Neural progenitor cell (in vitro differentiated cells): ENCODE measurements around the gene P2RY6. TPM values are rescaled to one million over a fixed set of nuclear protein-coding genes. Genes with fewer than 3 reads are reported as not detected.

Experiments
- DNase-seq: peaks from one replicate; pipeline ENCODE4 v3.0.0-alpha.2; 2016; ENCODE audit warnings: low spot score
- H2AFZ ChIP-seq: fragments of 200-600 bp; sonication (generic); replicated peaks from 2 replicates; pipeline ENCODE4 v1.6.1; 2016; ENCODE audit warnings: antibody characterized with exemption
- H3F3A ChIP-seq: fragments of 200-600 bp; sonication (generic); 2 replicates; pipeline ENCODE4 v1.6.1; 2016; ENCODE audit warnings: antibody characterized with exemption, low read depth
- H3K27ac ChIP-seq: fragments of 200-600 bp; sonication (generic); 2 replicates; pipeline ENCODE4 v1.5.1; 2016; ENCODE audit warnings: mild to moderate bottlenecking
- H3K27me3 ChIP-seq: fragments of 200-600 bp; sonication (generic); 2 replicates; pipeline ENCODE4 v1.6.1; 2016; ENCODE audit warnings: mild to moderate bottlenecking, moderate library complexity
- H3K36me3 ChIP-seq: fragments of 200-600 bp; sonication (generic); 2 replicates; pipeline ENCODE4 v1.5.1; 2016
- H3K4me1 ChIP-seq: fragments of 200-600 bp; sonication (generic); 2 replicates; pipeline ENCODE4 v1.6.1; 2016; ENCODE audit warnings: mixed run types
- H3K4me2 ChIP-seq: fragments of 200-600 bp; sonication (generic); 2 replicates; pipeline ENCODE4 v1.6.1; 2016
- H3K4me3 ChIP-seq: fragments of 200-600 bp; sonication (generic); 2 replicates; pipeline ENCODE4 v1.5.1; 2016
- H3K79me2 ChIP-seq: fragments of 200-600 bp; sonication (generic); 2 replicates; pipeline ENCODE4 v1.6.1; 2016; ENCODE audit warnings: low read depth
- H3K9ac ChIP-seq: fragments of 200-600 bp; sonication (generic); 2 replicates; pipeline ENCODE4 v1.6.1; 2016
- H3K9me3 ChIP-seq: fragments of 200-600 bp; sonication (generic); 2 replicates; pipeline ENCODE4 v1.5.1; 2016; ENCODE audit warnings: low read depth
- H4K20me1 ChIP-seq: fragments of 200-600 bp; sonication (generic); 2 replicates; pipeline ENCODE4 v1.6.1; 2016; ENCODE audit warnings: low read depth
- H3K27ac Mint-ChIP-seq: 3 replicates; pipeline ENCODE4 v1.8.0; 2021; ENCODE audit warnings: mixed read lengths
- H3K27me3 Mint-ChIP-seq: 2 replicates; pipeline ENCODE4 v1.8.0; 2022; ENCODE audit warnings: low read depth, mild to moderate bottlenecking, inconsistent platforms, moderate library complexity, mixed read lengths; ENCODE audit not compliant: insufficient read depth
- H3K36me3 Mint-ChIP-seq: 3 replicates; pipeline ENCODE4 v1.8.0; 2021; ENCODE audit warnings: mixed read lengths
- H3K4me1 Mint-ChIP-seq: 3 replicates; pipeline ENCODE4 v1.8.0; 2021; ENCODE audit warnings: mixed read lengths
- H3K4me3 Mint-ChIP-seq: 3 replicates; pipeline ENCODE4 v1.8.0; 2021; ENCODE audit warnings: mild to moderate bottlenecking, moderate library complexity, mixed read lengths
- H3K9me3 Mint-ChIP-seq: 3 replicates; pipeline ENCODE4 v1.8.0; 2020; ENCODE audit warnings: mixed read lengths
- CTCF ChIP-seq: fragments of 200-600 bp; sonication (generic); IDR thresholded peaks from 2 replicates; pipeline ENCODE4 v1.5.1; 2017; ENCODE audit warnings: antibody characterized with exemption, mild to moderate bottlenecking
- EZH2 ChIP-seq: fragments of 200-600 bp; sonication (generic); IDR thresholded peaks from 2 replicates; pipeline ENCODE4 v1.6.1; 2017; ENCODE audit warnings: antibody characterized with exemption, mild to moderate bottlenecking, moderate library complexity
- EZH2phosphoT487 ChIP-seq: fragments of 200-600 bp; sonication (generic); IDR thresholded peaks from 2 replicates; pipeline ENCODE4 v1.6.1; 2017; ENCODE audit warnings: antibody characterized with exemption
- total RNA-seq: library from RNA; depleted of rRNA; stranded (reverse); fragments of >200 nt; gene quantifications from 2 replicates; pipeline ENCODE4 v1.2.3, GENCODE V29; 2015; ENCODE audit warnings: low replicate concordance

P2RY6 gene
- total RNA-seq, 1 donor from 2014 or later: not detected

DNA sequence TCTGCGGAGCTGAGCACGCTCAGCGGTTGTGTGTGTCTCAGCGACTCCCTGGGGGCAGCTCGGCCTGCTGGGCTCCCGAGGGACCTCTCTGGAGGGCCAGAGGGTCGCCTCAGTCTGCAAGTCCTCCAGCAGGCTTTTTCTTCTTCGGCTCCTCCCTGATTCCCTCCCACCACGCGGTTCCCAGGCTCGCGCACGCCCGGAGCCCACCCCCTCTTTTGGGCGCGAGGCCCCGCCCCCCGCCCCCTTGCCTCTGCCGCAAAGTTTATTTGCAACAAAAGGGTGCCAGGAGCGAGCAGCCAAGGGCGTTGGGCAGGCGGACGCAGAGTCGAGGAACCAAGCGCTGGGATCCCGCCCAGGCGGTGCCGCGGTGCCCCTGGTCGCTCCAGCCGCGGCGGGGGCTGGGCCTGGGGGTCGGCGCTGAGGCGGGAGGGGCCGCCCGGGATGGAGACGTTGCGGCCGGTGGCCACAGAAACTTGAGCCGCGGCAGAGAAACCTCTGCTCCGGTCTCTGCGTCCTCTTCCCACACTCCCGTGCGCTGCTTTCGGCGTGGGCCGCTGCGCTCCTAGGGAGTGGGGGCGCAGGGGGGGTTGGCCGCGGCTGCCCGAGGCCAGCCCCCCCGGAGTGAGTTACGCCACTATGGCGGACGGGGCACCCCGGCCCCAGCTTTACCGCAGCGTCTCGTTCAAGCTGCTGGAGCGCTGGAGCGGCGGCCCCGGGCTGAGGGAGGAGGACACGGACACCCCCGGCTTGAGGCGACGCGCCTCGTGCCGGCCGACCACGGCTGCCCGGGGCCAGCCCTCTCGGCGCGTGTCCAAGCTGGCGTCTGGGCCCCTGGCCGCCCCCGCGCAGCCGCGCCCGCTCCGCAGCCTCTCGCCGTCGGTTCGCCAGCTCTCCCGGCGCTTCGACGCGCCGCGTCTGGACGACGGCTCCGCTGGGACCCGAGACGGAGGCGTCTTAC, 36.1 kb downstream of the P2RY6 start, which contains the start of gene ARHGEF17:
Gene ARHGEF17 (plus strand): TSS at position 274 of the 958 bp plus-strand sequence. CDS start 363 bp downstream, at position 637.
- Histone ChIP-seq H3K36me3 (no peaks in the 10 kb centered on the region), H3K9ac (peak within 1 kb of the TSS; percentile 65), H3K4me2 (peak within 1 kb of the TSS; percentile 95), H3K4me3 (peak within 1 kb of the TSS; percentile 91), H3F3A (peaks cover 19% of the 10 kb centered on the region), H3K79me2 (peaks cover 48% of the 10 kb centered on the region), H3K9me3 (no peaks in the 10 kb centered on the region), H4K20me1 (peaks cover 45% of the 10 kb centered on the region), H3K27ac (peak within 1 kb of the TSS; percentile 96), H3K4me1 (peaks cover 39% of the 10 kb centered on the region), H2AFZ (peak within 1 kb of the TSS; percentile 51), H3K27me3 (peaks cover 2% of the 10 kb centered on the region)
- Mint-ChIP-seq H3K9me3 (peaks cover 3% of the 10 kb centered on the region), H3K27ac (peak within 1 kb of the TSS; percentile 99), H3K4me1 (peaks cover 44% of the 10 kb centered on the region), H3K27me3 (peaks cover 9% of the 10 kb centered on the region), H3K36me3 (peaks cover 6% of the 10 kb centered on the region), H3K4me3 (peak within 1 kb of the TSS; percentile 87)
- TF ChIP-seq CTCF (no peak), EZH2 (no peak), EZH2phosphoT487 (no peak)
- DNase-seq: peak; percentile 93

- peaks cover 6% of the 10 kb centered on the region for H3K36me3 Mint-ChIP-seq
- Histone ChIP-seq H3K79me2 (peaks cover 58% of the 10 kb centered on the region), H3K27ac (no peak overlapping the region), H3K36me3 (no peaks in the 10 kb centered on the region), H3K27me3 (peaks cover 2% of the 10 kb centered on the region), H3K4me2 (peak overlapping the region; percentile 95), H3K9me3 (no peaks in the 10 kb centered on the region), H2AFZ (no peak overlapping the region), H3K4me3 (peak overlapping the region; percentile 91), H3K9ac (peak overlapping the region; percentile 65), H3K4me1 (peaks cover 48% of the 10 kb centered on the region), H3F3A (peaks cover 19% of the 10 kb centered on the region), H4K20me1 (peaks cover 54% of the 10 kb centered on the region)
- H3K9me3 Mint-ChIP-seq: peaks cover 3% of the 10 kb centered on the region
- H3K27ac Mint-ChIP-seq: no peak overlapping the region
- TF ChIP-seq EZH2phosphoT487: no peak
- no peak for TF ChIP-seq EZH2
- no peak for TF ChIP-seq CTCF
- peak; percentile 95 for DNase-seq
- H3K4me3 Mint-ChIP-seq: peak overlapping the region; percentile 79
- H3K27me3 Mint-ChIP-seq: peaks cover 9% of the 10 kb centered on the region
- H3K4me1 Mint-ChIP-seq: peaks cover 54% of the 10 kb centered on the region
These were observed 37.1 kb downstream of the P2RY6 start for GRCh38 chr11:73308961-73309919.

DNA sequence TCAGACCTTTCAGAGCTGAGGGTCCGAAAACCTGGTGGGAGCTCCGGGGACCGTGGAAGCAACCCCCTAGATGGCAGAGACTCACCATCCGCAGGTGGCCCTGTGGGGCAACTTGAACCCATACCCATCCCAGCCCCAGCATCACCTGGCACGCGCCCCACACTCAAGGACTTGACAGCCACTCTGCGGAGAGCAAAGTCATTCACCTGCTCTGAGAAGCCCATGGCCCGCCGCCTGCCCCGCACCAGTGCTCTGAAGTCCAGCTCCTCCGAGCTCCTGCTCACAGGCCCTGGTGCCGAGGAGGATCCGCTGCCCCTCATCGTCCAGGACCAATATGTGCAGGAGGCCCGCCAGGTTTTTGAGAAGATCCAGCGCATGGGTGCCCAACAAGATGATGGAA, 37.9 kb downstream of the P2RY6 start:
- Histone ChIP-seq H3K27ac (no peak overlapping the region), H3K9me3 (no peaks in the 10 kb centered on the region), H3K4me1 (peaks cover 56% of the 10 kb centered on the region), H3K79me2 (peaks cover 66% of the 10 kb centered on the region), H3K27me3 (peaks cover 2% of the 10 kb centered on the region), H3K4me3 (peak overlapping the region; percentile 91), H3F3A (peaks cover 19% of the 10 kb centered on the region), H3K4me2 (peak overlapping the region; percentile 95), H4K20me1 (peaks cover 63% of the 10 kb centered on the region), H3K36me3 (no peaks in the 10 kb centered on the region), H2AFZ (no peak overlapping the region), H3K9ac (no peak overlapping the region)
- Mint-ChIP-seq H3K4me3 (peak overlapping the region; percentile 79), H3K4me1 (peaks cover 62% of the 10 kb centered on the region), H3K27me3 (peaks cover 9% of the 10 kb centered on the region), H3K27ac (no peak overlapping the region), H3K36me3 (peaks cover 6% of the 10 kb centered on the region), H3K9me3 (peaks cover 3% of the 10 kb centered on the region)
- TF ChIP-seq EZH2phosphoT487 (no peak), EZH2 (no peak), CTCF (no peak)
- DNase-seq: no peak
